Activated gamma-delta T cell (primary cell): ENCODE results near the gene TENM4.

Experiments
- DNase-seq: peaks from one replicate; lab custom pipeline; 2025; lab: John Stamatoyannopoulos, UW

Gene TENM4

DNA sequence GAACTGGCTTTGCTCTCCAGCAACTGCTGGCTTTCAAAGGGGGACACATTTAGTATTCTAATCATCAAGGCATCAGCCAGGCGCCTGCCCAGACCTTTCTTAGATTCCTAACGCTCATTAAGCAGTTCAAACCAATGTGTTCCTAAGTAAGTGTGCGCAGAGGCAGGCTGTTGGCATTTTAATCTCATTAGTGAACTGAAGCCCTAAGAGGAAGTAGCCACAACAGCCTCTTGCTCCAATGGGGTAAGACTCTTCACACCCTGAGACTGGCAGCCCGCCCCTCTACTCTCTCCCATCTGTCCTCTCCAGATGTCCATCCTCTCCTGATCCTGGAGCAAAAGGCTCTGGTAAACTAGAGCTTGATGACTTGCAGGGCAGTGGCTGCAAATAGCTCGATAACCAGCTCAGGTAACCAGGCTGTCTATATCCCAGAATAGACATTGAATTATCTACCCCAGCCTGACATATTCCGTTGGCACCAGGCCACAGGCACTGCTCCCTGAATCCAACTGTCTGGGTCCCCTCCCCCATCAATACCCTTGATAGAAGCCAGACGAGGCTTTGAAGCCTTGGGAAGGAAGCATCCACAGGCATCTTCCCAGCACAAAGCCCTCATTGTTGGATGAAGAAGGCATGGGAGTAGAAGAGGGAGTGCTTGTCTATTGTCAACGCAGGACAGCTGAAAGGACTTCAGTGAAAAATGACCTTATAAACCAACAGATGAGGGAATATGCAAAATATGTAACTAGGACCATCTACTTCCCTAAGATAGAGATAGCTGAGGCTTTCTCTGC, 321.1 kb downstream of the TENM4 start:
- no peak for DNase-seq

DNA sequence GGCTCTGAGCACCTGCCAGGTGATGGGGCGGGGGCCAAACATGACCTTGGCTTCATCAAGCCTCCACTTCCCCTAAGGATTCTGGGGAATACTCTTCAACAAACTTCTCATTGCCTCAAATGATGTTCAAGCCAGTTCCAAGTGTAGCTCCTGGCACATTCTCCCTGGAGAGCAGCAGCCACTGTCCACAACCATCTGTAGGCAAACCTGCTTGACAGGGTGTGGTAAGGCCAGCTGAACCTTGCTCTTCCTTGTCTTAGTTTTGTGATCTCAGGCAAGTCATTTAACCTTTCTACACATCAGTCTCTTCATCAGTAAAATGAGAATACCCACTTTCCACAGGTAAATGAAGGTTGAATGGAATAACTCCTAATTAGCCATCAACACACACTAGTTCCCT, 323.3 kb downstream of the TENM4 start:
- DNase-seq, result no peak

DNA sequence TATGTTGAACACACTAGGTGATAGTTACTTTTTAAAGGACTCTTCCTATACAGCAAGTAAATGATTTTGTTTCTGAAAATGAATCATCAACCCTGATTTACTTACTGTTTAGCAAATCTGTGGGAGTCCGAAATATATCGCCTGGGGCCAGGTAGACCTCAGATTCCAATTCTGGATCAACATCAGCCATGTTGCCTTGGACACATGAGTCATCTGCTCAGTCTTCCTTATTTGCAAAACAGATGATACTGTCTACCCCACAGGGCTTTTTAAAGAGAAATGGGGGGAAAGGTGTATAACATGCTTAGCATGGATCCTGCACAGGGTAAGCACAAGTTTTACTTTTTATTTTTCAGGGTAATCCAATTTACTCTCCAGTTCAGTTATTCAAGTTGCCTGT, 324.2 kb downstream of the TENM4 start:
- DNase-seq, result no peak

GRCh38 chr11:79113054-79113690, 327.7 kb downstream of the TENM4 start:
- DNase-seq, result no peak

DNA sequence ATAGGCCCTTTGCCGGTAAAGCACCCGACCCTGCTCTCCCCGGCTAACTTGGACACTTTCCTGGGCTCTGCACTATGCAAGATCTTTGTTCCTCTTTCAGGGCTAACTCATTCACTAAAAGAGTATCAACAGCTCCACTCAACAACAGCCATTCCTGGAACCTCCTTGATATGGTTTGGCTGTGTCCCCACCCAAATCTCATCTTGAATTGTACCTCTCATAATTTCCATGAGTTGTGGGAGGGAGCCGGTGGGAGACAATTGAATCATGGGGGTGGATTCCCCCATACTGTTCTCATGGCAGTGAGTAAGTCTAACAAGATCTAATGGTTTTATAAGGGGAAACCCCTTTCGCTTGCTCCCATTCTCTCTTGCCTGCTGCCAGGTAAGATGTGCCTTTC, 330.0 kb downstream of the TENM4 start:
- DNase-seq, result no peak

DNA sequence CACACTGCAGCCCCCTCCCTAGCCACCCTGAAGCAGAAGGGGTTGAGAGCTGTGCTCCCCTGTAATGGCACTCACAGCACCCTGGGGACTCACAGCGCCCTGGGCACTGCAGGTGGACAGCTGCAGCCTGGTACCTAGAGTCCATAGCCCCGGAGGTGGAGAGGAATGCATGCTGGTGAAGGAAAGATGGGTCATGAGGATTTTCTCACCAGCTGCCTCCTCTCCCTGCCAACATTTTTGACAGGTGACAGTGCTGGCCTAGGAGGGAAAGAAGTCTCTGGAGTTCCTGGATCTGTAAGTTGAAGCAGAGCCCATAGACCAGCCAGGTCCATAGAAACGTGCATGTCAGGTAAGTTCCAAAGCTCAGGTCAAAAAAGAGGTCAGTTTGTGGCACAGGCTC, 330.5 kb downstream of the TENM4 start:
- no peak for DNase-seq

- no peak for DNase-seq
Observed at GRCh38 chr11:79108851-79109250, 332.0 kb downstream of the TENM4 start.

DNA sequence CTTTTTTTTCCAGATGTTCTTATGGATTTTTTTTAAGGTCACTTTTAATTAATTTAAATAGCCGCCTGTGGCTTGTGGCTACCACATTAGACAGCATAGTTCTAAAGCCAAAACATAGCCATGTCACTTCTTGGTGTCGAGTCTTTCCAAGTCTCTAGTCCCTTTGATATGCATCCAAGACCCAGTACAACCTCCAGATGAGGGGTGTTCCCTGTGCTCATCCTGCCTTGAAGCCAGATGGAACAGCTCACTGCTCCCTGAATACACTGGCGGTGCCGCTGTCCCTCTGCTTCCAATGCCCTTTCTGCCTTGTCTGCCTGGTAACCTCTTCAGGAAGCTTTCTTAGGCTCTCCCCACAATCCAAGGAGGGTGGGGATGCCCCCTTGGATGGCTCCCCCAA, 338.0 kb downstream of the TENM4 start:
- DNase-seq, result no peak

GRCh38 chr11:79101656-79102055, 339.2 kb downstream of the TENM4 start:
- DNase-seq, result no peak

DNA sequence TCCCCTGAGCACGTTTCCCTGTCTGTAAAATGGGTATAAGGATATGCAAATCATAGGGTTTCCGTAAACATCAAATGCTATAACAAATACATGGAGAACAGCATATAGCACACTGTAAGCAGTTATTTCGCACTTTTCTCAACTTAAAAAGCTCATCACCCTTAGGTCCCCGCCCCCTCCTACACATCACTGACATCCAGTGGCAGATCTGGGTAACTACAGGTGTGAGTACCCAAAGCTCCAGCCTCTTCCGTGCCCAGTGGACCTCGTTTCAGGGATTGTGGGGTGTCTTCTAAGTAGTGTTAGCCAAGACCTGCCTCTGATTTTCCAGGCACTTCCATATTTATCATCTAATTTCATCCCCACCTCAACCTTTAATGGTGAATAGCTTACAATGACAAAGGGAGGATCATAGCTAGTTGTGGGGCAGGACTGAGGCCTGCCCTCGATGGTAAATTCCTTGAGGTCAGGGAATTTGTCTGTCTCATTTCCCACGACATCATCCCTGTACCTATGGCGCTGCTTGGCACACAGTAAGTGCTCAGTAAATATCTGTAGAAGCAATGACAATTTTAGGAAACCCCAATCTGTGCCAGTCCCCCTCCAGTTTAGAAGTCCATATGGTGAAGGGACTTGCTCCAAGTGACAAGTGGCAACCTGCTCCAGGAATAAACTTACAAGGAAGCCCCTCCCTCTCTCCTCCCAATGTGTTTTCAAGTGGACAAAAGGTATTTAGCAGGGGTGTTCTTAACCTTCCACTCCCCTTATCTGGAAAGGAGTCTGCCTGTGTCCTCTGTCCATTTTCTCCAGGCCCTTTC, 340.5 kb downstream of the TENM4 start:
- DNase-seq, result no peak

- DNase-seq, result no peak
Observed at GRCh38 chr11:79098146-79098545, 342.7 kb downstream of the TENM4 start.

- no peak for DNase-seq
Observed at GRCh38 chr11:79097246-79097875, 343.5 kb downstream of the TENM4 start.

DNA sequence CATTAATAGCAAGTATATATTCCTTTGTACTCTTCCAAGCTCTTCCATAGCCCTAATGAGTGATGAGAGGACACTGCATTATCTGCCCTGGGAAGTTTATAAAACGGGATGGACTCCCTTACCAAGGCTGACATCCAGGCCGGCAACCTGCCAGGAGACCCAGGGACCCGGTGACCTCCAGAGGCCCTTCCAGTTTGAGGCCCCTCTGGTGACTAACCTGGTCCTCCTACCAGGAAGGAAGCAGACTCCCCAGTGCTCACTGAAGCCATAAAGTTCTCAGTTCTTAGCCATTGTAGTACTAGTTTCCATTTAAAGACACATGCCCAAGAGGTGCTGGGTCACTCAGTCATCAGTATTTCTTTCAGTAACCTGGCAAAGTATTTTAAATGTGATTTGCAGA, 345.4 kb downstream of the TENM4 start:
- no peak for DNase-seq

DNA sequence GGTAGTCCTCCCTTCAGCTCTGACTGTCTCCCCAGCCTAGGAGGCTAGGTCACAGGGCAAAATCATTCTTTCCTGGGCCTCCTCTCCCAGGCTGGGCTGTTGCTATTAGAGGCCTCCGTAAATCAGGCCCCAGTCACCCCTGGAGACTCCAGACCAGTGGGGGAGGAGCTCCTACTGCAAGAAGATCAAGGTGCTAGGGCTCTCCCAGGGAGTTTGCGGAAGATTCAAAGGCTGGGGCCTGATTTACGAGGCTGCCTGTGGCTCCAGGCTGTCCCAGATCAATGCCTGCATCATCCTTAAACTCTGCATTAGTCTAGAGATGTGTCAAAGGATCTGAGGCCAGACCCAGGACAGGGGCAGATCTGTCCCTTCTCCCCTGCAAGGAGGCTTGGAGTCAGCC, 346.2 kb downstream of the TENM4 start:
- no peak for DNase-seq

GRCh38 chr11:79092791-79093353, 348.0 kb downstream of the TENM4 start:
- no peak for DNase-seq

GRCh38 chr11:79090191-79090705, 350.6 kb downstream of the TENM4 start:
- no peak for DNase-seq

GRCh38 chr11:79089601-79090000, 351.2 kb downstream of the TENM4 start:
- DNase-seq, result no peak

- no peak for DNase-seq
Observed at GRCh38 chr11:79088967-79089366, 351.9 kb downstream of the TENM4 start.

GRCh38 chr11:79087961-79088318, 352.9 kb downstream of the TENM4 start:
- no peak for DNase-seq

DNA sequence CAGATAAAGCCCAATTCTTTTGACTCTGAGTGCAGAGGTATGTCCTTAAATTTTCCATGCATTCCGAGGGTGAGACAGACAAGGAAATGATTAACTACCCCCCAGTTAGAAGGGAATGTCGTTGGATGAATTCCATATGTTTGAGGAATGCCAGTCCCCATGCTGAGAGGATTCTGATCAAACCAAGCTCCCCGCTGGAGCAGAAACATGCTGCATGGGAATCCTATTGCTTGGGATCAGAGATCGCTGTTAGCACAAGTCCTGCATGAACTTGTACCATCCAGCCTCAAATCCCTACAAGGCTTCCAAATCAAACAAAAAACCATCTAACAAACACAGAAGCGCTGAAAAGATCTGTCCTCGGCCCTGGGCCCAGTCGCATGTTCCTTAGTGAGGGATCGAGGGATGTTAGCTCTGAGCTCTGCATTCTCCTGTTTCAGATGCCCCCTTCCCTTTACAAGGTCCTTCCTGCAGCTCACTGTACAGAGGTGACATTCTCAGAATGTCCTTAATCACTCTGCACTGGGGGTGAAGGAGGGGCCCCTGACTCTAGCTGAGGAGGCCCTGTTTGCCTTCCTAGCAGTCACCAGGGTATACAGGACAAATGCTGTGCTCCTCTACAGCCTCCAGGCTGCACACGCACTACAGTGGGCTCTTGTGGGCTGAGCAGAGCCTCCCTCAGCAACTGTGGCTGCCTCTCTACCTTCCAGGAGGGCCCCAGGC, 353.4 kb downstream of the TENM4 start:
- DNase-seq, result no peak

DNA sequence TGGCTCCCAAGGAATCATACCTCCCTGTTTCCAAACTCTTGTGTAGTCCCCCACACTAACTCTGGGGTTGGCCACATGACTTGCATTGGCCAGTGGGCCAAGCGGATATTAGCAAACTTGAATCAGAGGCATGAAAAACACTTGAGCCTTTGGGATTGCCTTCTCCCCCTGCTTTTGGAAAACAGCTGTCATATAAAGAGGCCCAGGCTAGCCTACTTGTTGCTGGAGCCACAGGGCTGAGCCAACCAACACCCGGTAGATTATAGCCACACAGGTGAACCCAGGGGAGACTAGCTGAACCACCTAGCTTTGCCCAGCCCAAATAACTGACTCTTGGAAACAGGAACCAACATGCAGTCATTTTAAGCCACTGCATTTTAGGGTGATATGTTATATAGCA, 354.8 kb downstream of the TENM4 start:
- DNase-seq, result no peak
